ENCODE data around the gene MYO5C.

Gene MYO5C

GRCh38 chr15:52164631-52165265 is 130.9 kb downstream of the MYO5C start:
- no peak for DNase-seq

DNA sequence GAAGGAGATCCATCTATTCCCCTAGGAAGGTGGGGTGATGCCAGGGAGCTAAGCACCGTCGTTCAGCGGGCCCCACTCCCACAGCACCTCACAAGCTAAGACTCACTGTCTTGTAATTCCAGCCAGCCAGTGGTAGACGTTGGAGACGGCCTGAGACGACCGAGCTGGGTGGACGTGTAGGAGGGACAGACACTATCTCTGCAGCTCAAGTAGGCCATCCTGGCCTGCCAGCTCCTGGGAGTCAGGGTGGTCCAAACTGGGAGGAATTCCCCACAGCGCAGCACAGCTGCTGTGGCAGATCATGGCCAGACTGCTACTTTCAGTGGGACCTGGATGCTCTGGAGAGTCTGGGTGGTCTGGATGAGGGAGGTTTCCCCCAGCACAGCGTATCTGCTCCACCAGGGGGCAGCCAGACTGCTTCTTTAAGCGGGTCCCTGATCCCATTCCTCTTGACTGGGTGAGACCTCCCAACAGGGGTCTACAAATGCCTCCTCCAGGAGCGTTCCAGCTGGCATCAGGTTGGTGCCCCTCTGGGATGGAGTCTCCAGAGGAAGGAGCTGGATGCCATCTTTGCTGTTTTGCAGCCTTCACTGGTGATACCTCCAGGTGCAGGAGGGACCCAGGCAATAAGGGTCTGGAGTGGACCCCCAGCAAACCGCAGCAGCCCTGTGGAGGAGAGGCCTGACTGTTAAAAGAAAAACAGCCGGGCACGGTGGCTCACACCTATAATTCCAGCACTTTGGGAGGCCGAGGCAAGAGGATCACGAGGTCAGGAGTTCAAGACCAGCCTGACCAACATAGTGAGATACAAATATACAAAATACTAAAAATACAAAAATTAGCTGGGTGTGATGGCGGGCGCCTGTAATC is 132.0 kb downstream of the MYO5C start:
- DNase-seq, result peak; percentile 22

GRCh38 chr15:52162876-52163275 is 132.7 kb downstream of the MYO5C start:
- DNase-seq, result no peak

- no peak for DNase-seq
These were observed 133.3 kb downstream of the MYO5C start for GRCh38 chr15:52162260-52162659.

DNA sequence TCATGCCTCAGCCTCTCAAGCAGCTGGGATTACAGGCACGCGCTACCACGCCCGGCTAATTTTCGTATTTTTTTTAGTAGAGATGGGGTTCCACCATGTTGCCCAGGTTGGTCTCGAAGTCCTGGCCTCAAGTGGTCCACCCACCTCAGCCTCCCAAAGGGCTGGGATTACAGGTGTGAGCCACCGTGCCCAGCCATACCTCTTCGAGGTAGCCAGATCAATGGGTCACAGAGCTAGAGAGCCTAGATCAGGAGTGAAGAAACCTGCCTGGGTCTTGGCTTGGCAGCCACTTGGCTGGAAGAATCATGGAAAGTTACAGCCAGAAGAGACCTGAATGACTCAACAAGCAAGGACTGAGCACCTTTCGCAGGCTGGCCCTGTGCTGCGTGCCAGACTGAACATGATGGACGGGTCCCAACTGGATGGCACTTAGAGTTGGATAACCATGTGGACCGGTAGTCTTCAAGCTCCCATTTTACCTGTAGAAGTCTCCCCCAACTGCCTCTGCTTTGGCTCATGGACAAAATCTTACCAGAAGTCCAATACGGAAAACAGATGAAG is 134.1 kb downstream of the MYO5C start:
- DNase-seq, result no peak

GRCh38 chr15:52159645-52160044 is 136.0 kb downstream of the MYO5C start:
- no peak for DNase-seq

DNA sequence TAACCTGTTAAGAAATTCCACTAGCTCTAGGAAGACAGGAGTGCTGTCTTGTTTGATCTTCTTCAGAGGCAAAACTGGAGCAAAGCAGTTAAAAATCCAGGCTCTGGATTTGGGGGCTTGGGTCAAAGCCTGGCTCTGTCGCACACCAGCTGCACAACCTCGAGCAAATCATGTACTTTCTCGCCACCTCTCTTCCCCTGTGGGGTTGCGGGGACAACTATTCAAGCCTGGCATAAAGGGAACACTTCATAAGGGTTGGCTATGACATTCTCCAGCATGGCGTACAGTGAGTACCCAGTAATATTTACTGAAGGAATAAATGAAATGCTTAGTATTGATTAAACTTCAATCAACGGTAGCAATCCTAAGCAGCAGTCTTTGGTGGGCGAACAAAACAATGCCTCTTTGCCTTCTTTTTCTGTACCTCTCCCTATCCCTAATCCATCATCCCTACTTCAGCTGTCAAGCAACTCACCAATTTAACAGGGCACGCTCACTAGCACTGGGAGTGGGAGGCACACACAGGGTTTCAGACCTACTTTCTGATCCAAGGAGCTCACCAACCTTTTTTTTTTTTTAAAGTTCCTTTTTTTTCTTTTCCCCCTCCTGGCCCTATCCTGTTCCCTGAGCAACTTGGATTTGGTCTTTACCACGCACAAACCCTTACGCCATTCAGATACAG is 137.4 kb downstream of the MYO5C start:
- no peak for DNase-seq

- no peak for DNase-seq
These were observed 139.7 kb downstream of the MYO5C start for GRCh38 chr15:52155878-52156277.

DNA sequence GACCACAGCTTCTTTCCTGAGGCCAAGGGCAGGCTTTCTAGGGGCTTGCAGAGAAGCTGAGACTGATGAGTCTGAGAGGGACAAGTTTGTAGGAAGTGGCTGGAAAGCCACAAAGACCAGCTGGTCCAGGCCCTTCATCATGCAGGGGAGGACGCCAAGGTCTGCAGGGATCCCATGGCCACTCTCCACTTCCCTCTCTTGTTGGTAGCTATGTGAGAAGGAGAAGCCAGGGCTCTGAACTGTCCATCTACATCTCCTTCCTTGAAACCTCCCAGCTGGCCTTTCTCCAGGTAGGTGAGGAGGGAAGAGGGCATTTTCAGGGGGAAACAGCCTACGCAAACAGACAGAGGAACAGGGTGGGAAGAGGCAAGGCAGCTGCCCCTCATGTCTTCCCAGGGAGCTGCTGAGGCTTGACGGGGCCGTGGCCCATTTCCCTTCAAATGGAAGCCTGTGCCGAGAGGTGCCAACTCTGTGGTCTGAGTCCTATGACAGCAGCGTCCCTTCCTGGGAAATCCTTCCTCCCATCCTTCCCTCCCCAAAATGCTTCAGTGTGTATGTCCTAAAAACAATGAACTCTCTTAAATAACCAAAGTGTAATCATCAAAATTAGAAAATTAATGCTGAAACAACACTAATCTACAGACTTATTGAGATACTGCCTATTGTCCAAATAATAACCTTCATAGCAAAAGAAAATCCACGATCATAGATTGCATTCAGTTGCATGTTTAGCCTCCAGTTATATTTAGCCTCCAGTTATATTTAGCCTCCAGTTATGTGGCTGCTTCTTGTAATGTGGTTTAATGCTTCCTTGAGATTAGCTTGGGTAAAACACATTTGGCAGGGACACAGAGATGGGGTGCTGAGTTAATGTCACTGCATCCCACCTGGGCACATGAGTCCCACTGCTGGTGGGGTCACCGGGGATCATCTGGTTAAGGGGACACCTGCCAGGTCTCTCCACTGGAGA is 140.4 kb downstream of the MYO5C start:
- DNase-seq, result no peak

DNA sequence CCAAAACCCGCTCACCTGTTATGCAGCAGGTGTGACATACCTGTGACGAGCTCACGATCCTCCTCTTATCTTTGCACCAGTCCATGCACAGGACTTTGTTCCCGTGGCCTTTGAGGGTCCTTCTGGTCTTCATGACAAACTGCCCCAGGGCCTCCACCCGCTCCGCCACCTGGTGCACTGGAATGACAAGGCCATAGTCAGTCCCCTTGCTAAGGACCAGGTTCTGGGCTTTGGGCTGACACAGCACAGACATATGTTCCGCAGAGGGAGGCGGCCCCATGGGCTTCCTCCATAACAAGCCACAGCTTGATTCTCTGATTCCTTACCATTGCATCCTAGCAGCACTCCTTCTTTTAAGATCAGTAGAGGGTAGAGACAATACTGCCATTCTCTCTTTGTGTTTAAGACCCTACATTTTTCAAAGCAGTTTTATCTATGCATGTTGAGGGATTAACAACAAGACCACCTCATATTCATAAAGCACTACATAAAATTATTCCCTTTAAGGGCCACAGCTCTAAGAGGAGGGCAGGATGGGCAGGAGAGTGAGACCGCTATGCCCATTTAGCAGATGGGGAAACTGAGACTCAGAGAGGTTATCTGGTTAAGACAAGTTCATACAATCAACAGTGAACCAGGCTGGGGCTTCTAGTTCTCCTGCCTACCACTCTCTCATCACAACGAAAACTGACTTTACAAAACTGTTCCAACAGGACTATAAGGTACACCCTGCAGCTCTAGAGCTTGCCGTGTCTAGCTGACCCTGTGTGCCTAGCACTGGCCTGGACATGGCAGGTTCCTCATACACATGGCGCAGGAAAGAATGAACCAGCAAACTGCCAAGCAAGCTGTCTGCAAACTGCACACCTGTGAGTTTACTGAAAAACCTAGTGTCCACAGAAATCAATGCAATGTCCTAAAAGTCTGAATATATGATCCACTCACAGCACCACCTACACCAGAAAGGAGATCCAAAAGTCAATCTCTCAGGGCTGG is 141.4 kb downstream of the MYO5C start:
- no peak for DNase-seq

GRCh38 chr15:52151353-52151752 is 144.3 kb downstream of the MYO5C start:
- DNase-seq, result no peak

DNA sequence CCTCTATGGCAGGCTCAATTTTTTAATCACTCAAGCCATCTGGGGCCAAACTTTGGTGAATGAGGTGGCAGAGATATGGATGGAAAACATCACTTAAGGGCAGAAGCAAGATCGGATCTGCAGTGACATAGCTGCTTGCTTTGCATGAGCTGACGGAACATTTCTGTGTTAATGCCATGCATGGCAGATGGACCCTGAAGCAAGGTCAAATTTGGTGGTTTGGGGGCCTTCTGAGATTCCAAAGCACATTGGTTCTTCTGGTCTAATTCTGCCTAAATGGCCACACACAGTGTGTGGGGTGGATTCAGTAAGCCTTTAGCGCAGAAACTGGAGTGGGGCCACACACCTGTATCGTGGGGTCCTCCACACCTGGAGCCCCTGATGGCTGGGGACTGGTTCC is 144.7 kb downstream of the MYO5C start:
- DNase-seq, result no peak

- DNase-seq, result no peak
These were observed 145.4 kb downstream of the MYO5C start for GRCh38 chr15:52150043-52150825.

- no peak for DNase-seq
These were observed 147.2 kb downstream of the MYO5C start for GRCh38 chr15:52148403-52148802.

GRCh38 chr15:52146776-52147175 is 148.8 kb downstream of the MYO5C start:
- DNase-seq, result no peak

- DNase-seq, result no peak
These were observed 149.3 kb downstream of the MYO5C start for GRCh38 chr15:52146261-52146660.

- DNase-seq, result no peak
These were observed 150.9 kb downstream of the MYO5C start for GRCh38 chr15:52144656-52145178.

DNA sequence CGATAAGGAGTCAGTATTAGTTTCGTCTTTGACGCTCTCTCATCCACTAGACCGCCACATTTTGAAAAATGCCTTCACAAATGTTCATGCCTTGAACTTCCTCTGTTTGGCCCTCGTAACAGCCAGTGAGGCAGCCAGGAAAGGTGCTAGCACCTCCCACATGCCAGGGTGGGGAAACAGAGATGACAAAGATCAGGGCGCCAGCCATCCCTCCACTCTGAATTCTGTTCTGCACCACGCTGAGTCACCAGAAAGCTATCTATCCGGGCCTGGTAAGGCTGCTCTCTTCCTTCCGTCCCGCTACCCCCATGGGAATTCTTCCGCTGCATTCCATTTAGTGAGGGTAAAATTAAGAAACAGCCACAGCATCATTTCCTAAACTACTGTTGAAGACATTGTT is 151.7 kb downstream of the MYO5C start:
- DNase-seq, result no peak
